Hepatocyte (in vitro differentiated cells): ENCODE results near the gene PTPRT. TPM values are rescaled to one million over a fixed set of nuclear protein-coding genes. Genes with fewer than 3 reads are reported as not detected.

Experiments used
- DNase-seq: peaks from one replicate; pipeline ENCODE4 v3.0.0-alpha.2; 2016; ENCODE audit warnings: low spot score
- H2AFZ ChIP-seq: fragments of 200-600 bp; sonication (generic); 2 replicates; pipeline ENCODE4 v1.6.0; 2016; ENCODE audit warnings: antibody characterized with exemption, mild to moderate bottlenecking
- H3K27ac ChIP-seq: fragments of 200-600 bp; sonication (generic); 2 replicates; pipeline ENCODE4 v1.5.1; 2016; ENCODE audit warnings: mild to moderate bottlenecking
- H3K27me3 ChIP-seq: fragments of 200-600 bp; sonication (generic); 2 replicates; pipeline ENCODE4 v1.6.1; 2016
- H3K36me3 ChIP-seq: fragments of 200-600 bp; sonication (generic); replicated peaks from 2 replicates; pipeline ENCODE4 v1.5.1; 2016; ENCODE audit warnings: low read depth; ENCODE audit not compliant: insufficient read depth
- H3K4me1 ChIP-seq: fragments of 200-600 bp; sonication (generic); 2 replicates; pipeline ENCODE4 v1.5.1; 2016; ENCODE audit warnings: mild to moderate bottlenecking, moderate library complexity; ENCODE audit not compliant: insufficient read depth
- H3K4me2 ChIP-seq: fragments of 200-600 bp; sonication (generic); 2 replicates; pipeline ENCODE4 v1.6.0; 2016
- H3K4me3 ChIP-seq: fragments of 200-600 bp; sonication (generic); 2 replicates; pipeline ENCODE4 v1.5.1; 2016; ENCODE audit warnings: mild to moderate bottlenecking
- H3K79me2 ChIP-seq: fragments of 200-600 bp; sonication (generic); 2 replicates; pipeline ENCODE4 v1.6.0; 2017; ENCODE audit warnings: mild to moderate bottlenecking
- H3K9me2 ChIP-seq: fragments of 200-600 bp; sonication (generic); replicated peaks from 2 replicates; pipeline ENCODE4 v1.6.0; 2017; ENCODE audit warnings: mild to moderate bottlenecking; ENCODE audit not compliant: insufficient read depth
- H3K9me3 ChIP-seq: fragments of 200-600 bp; sonication (generic); 2 replicates; pipeline ENCODE4 v1.5.1; 2016; ENCODE audit warnings: low read depth, mild to moderate bottlenecking
- H4K20me1 ChIP-seq: fragments of 200-600 bp; sonication (generic); 2 replicates; pipeline ENCODE4 v1.6.0; 2016; ENCODE audit warnings: mild to moderate bottlenecking; ENCODE audit not compliant: insufficient read depth, poor library complexity, severe bottlenecking
- CTCF ChIP-seq: fragments of 200-600 bp; sonication (generic); IDR thresholded peaks from 2 replicates; pipeline ENCODE4 v1.5.1; 2016; ENCODE audit warnings: antibody characterized with exemption, mild to moderate bottlenecking; ENCODE audit not compliant: poor library complexity
- EZH2 ChIP-seq: fragments of 200-600 bp; sonication (generic); IDR thresholded peaks from 2 replicates; pipeline ENCODE4 v1.6.1; 2016; ENCODE audit warnings: antibody characterized with exemption, mild to moderate bottlenecking, borderline replicate concordance
- EZH2phosphoT487 ChIP-seq: fragments of 200-600 bp; sonication (generic); IDR thresholded peaks from one replicate; pipeline ENCODE4 v1.6.1; 2018; ENCODE audit warnings: antibody characterized with exemption, mild to moderate bottlenecking, low read depth, moderate library complexity; ENCODE audit not compliant: unreplicated experiment, severe bottlenecking
- WGBS: methylation state at CpG from one replicate; pipeline ENCODE4 v1.1.6; 2016; ENCODE audit warnings: low lambda C conversion rate; ENCODE audit errors: missing lambda C conversion rate; 5-methylcytosine and 5-hydroxymethylcytosine counted together
- polyA plus RNA-seq: library from polyadenylated mRNA; unstranded; fragments of >200 nt; fragmentation: Nextera tagmentation; extraction: Ambion mirVana; gene quantifications from 2 replicates; pipeline ENCODE4 v1.2.1, GENCODE V29; 2016
- total RNA-seq: library from RNA; depleted of rRNA; stranded (reverse); fragments of >200 nt; gene quantifications from 2 replicates; pipeline ENCODE4 v1.2.3, GENCODE V29; 2014

PTPRT gene
- total and polyA plus RNA-seq, 2 experiments from 2014 or later = 0.47 to 0.83 TPM

GRCh38 chr20:42112161-42112560 lies 1077.5 kb downstream of the PTPRT start:
- no peaks in the 10 kb centered on the region for H3K36me3 ChIP-seq
- 87% methylated on average over 5 of the region's 5 CpGs for WGBS
- no peaks in the 10 kb centered on the region for H3K79me2 ChIP-seq
- no peaks in the 10 kb centered on the region for H3K9me3 ChIP-seq
- no peak overlapping the region for H2AFZ ChIP-seq
- TF ChIP-seq EZH2phosphoT487 (no peak), CTCF (no peak), EZH2 (no peak)
- H3K4me3 ChIP-seq = no peak overlapping the region
- H4K20me1 ChIP-seq = no peaks in the 10 kb centered on the region
- H3K4me2 ChIP-seq = no peak overlapping the region
- H3K27ac ChIP-seq = no peak overlapping the region
- H3K27me3 ChIP-seq = no peaks in the 10 kb centered on the region
- no peaks in the 10 kb centered on the region for H3K9me2 ChIP-seq
- H3K4me1 ChIP-seq = no peaks in the 10 kb centered on the region
- no peak for DNase-seq

GRCh38 chr20:42111349-42111748 lies 1078.4 kb downstream of the PTPRT start:
- H3K27ac ChIP-seq = no peak overlapping the region
- no peak overlapping the region for H2AFZ ChIP-seq
- no peaks in the 10 kb centered on the region for H3K36me3 ChIP-seq
- WGBS = 88% methylated on average over 1 of the region's 1 CpG
- no peaks in the 10 kb centered on the region for H3K9me2 ChIP-seq
- H3K4me2 ChIP-seq = no peak overlapping the region
- H3K4me3 ChIP-seq = no peak overlapping the region
- H4K20me1 ChIP-seq = no peaks in the 10 kb centered on the region
- no peak for DNase-seq
- TF ChIP-seq CTCF = no peak
- TF ChIP-seq EZH2 = no peak
- no peak for TF ChIP-seq EZH2phosphoT487
- no peaks in the 10 kb centered on the region for H3K9me3 ChIP-seq
- H3K4me1 ChIP-seq = no peaks in the 10 kb centered on the region
- H3K27me3 ChIP-seq = no peaks in the 10 kb centered on the region
- no peaks in the 10 kb centered on the region for H3K79me2 ChIP-seq

GRCh38 chr20:42110301-42110700 lies 1079.4 kb downstream of the PTPRT start:
- H3K4me2 ChIP-seq = no peak overlapping the region
- H3K79me2 ChIP-seq = no peaks in the 10 kb centered on the region
- H2AFZ ChIP-seq = no peak overlapping the region
- no peak overlapping the region for H3K27ac ChIP-seq
- 77% methylated on average over 15 of the region's 15 CpGs for WGBS
- H3K4me3 ChIP-seq = no peak overlapping the region
- no peak for DNase-seq
- H4K20me1 ChIP-seq = no peaks in the 10 kb centered on the region
- no peaks in the 10 kb centered on the region for H3K4me1 ChIP-seq
- TF ChIP-seq EZH2phosphoT487 = no peak
- TF ChIP-seq EZH2 = no peak
- no peak for TF ChIP-seq CTCF
- H3K9me2 ChIP-seq = no peaks in the 10 kb centered on the region
- H3K36me3 ChIP-seq = no peaks in the 10 kb centered on the region
- no peaks in the 10 kb centered on the region for H3K27me3 ChIP-seq
- H3K9me3 ChIP-seq = no peaks in the 10 kb centered on the region

GRCh38 chr20:42102000-42102399 lies 1087.7 kb downstream of the PTPRT start:
- Histone ChIP-seq H3K9me2 (no peaks in the 10 kb centered on the region), H4K20me1 (no peaks in the 10 kb centered on the region), H3K4me3 (no peak overlapping the region), H3K4me2 (no peak overlapping the region), H3K27ac (no peak overlapping the region), H3K4me1 (no peaks in the 10 kb centered on the region), H3K79me2 (no peaks in the 10 kb centered on the region), H3K27me3 (no peaks in the 10 kb centered on the region), H3K9me3 (no peaks in the 10 kb centered on the region), H2AFZ (no peak overlapping the region), H3K36me3 (no peaks in the 10 kb centered on the region)
- WGBS = 84% methylated on average over 12 of the region's 12 CpGs
- TF ChIP-seq EZH2phosphoT487 = no peak
- no peak for TF ChIP-seq CTCF
- no peak for DNase-seq
